Stimulated activated CD4-positive, alpha-beta T cell treated with anti-CD3 and anti-CD28 coated beads, Interleukin-1b, Interleukin-23, amount 100 ng/mL, for 1 hour (primary cell): ENCODE results near the gene FOXD2.
"Not testable (repeated sequence)": the region's sequence is repeated elsewhere in the genome, so short reads cannot be mapped to it uniquely, and the experiment has no call there.

ENCODE experiments used
- DNase-seq, 2 donors: peaks; one replicate each; pipeline ENCODE4 v3.0.0-alpha.2; 2020; ENCODE audit warnings: low read depth in 2 of 2

FOXD2 gene

GRCh38 chr1:47439819-47440598 is 2.2 kb downstream of the FOXD2 start:
- DNase-seq = no peak

- no peak for DNase-seq
Measured at GRCh38 chr1:47440599-47441081, 2.8 kb downstream of the FOXD2 start.

GRCh38 chr1:47441450-47442106 is 3.7 kb downstream of the FOXD2 start:
- DNase-seq = no peak

- no peak for DNase-seq
Measured at GRCh38 chr1:47442202-47442601, 4.4 kb downstream of the FOXD2 start.

- DNase-seq = no peak
Measured at GRCh38 chr1:47442842-47443529, 5.1 kb downstream of the FOXD2 start.

- no peak for DNase-seq
Measured at GRCh38 chr1:47443530-47444296, 5.9 kb downstream of the FOXD2 start.

- no peak for DNase-seq
Measured at GRCh38 chr1:47444297-47444561, 6.4 kb downstream of the FOXD2 start.

- DNase-seq = no peak
Measured at GRCh38 chr1:47444562-47445465, 7.0 kb downstream of the FOXD2 start.

GRCh38 chr1:47445823-47446550 is 8.1 kb downstream of the FOXD2 start:
- no peak for DNase-seq

- no peak for DNase-seq
Measured at GRCh38 chr1:47448462-47449222, 10.8 kb downstream of the FOXD2 start.

- no peak for DNase-seq
Measured at GRCh38 chr1:47449822-47450552, 12.1 kb downstream of the FOXD2 start.

- no peak for DNase-seq
Measured at GRCh38 chr1:47450606-47451005, 12.8 kb downstream of the FOXD2 start.

GRCh38 chr1:47452426-47452825 is 14.6 kb downstream of the FOXD2 start:
- no peak for DNase-seq

GRCh38 chr1:47453910-47454309 is 16.1 kb downstream of the FOXD2 start:
- DNase-seq = not testable (repeated sequence)

GRCh38 chr1:47456250-47456649 is 18.4 kb downstream of the FOXD2 start:
- no peak for DNase-seq

- not testable (repeated sequence) for DNase-seq
Measured at GRCh38 chr1:47457547-47457946, 19.7 kb downstream of the FOXD2 start.

GRCh38 chr1:47459253-47459788 is 21.5 kb downstream of the FOXD2 start:
- DNase-seq = no peak

- no peak for DNase-seq
Measured at GRCh38 chr1:47460040-47460439, 22.2 kb downstream of the FOXD2 start.

- DNase-seq = no peak
Measured at GRCh38 chr1:47460456-47460855, 22.6 kb downstream of the FOXD2 start.
